GM19025 (cell line): ENCODE measurements around the gene TSR1.

Experiments
- ATAC-seq: cut with Tn5 transposase; IDR thresholded peaks from one replicate; pipeline ENCODE4 v1.9.1; 2021; ENCODE audit warnings: mild to moderate bottlenecking, low read depth, moderate library complexity; ENCODE audit not compliant: unreplicated experiment

The TSR1 gene

GRCh38 chr17:2292100-2292499, 44.2 kb downstream of the TSR1 start:
- no peak for ATAC-seq

- ATAC-seq, result no peak
Observed at GRCh38 chr17:2289878-2290478, 46.3 kb downstream of the TSR1 start.

GRCh38 chr17:2283302-2283701, 53.0 kb downstream of the TSR1 start:
- ATAC-seq, result no peak

- no peak for ATAC-seq
Observed at GRCh38 chr17:2282297-2282873, 53.9 kb downstream of the TSR1 start.

- no peak for ATAC-seq
Observed at GRCh38 chr17:2279707-2280106, 56.5 kb downstream of the TSR1 start.

- no peak for ATAC-seq
Observed at GRCh38 chr17:2277429-2278170, 58.7 kb downstream of the TSR1 start.

- ATAC-seq, result no peak
Observed at GRCh38 chr17:2275722-2276121, 60.5 kb downstream of the TSR1 start.

GRCh38 chr17:2274414-2274813, 61.8 kb downstream of the TSR1 start:
- no peak for ATAC-seq
